Erythroblast (primary cell): ENCODE data around the gene CTCF.

Experiments used
- GATA1 ChIP-seq: IDR thresholded peaks from 2 replicates; pipeline ENCODE4 v1.6.1; 2011; ENCODE audit warnings: low read depth, mild to moderate bottlenecking, control low read depth, low read length, moderate library complexity
- POLR2A ChIP-seq: IDR thresholded peaks from 2 replicates; pipeline ENCODE4 v1.6.1; 2011; ENCODE audit warnings: mild to moderate bottlenecking, low read length

- TF ChIP-seq POLR2A (no peak), GATA1 (no peak)
Observed at GRCh38 chr16:67605641-67606040, 43.3 kb downstream of the CTCF start.
